ENCODE measurements around the gene TMEM30A.

Gene TMEM30A

GRCh38 chr6:75211920-75212590 lies 72.5 kb downstream of the TMEM30A start:
- no peak for DNase-seq

GRCh38 chr6:75210885-75211739 lies 73.5 kb downstream of the TMEM30A start:
- no peak for DNase-seq

GRCh38 chr6:75209184-75209723 lies 75.3 kb downstream of the TMEM30A start:
- DNase-seq, result no peak

GRCh38 chr6:75208298-75209183 lies 76.1 kb downstream of the TMEM30A start:
- DNase-seq, result peak; percentile 42

DNA sequence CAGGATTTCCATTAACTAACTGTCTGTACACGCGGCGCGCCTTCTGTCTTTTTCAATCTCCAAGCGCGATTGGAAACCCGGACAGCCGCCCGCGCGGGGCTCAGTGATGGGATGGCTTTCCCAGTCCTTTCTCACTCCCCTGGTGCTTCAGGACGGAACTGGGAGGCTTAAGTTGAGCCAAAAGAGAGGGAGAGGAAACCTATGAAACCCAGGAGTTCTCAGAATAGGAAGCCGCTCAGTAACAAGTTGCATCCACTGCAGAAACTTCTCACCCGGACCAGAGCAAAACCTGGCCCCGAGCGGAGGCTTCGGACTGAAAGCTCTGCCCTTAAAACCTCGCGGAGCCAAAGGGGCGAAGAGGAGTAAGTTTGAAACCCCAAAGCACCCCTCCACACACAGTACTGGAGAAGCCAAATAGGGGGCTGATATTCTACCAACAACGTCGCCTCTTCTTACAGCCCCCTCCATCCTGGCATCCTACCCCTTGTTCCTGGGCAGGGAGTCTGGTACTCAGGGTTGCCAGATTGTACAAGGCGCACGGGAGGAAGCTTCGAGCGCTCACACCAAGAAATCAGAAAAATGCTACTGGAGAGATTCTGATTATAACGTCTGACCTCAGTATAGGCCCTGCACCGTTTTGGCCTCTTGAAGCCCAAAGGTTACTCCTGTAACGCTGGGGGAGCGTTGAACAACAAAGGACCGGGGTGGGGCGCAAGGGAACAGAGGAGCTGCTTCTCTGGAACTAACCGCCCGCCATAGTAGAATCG lies 77.8 kb downstream of the TMEM30A start:
- no peak for DNase-seq

DNA sequence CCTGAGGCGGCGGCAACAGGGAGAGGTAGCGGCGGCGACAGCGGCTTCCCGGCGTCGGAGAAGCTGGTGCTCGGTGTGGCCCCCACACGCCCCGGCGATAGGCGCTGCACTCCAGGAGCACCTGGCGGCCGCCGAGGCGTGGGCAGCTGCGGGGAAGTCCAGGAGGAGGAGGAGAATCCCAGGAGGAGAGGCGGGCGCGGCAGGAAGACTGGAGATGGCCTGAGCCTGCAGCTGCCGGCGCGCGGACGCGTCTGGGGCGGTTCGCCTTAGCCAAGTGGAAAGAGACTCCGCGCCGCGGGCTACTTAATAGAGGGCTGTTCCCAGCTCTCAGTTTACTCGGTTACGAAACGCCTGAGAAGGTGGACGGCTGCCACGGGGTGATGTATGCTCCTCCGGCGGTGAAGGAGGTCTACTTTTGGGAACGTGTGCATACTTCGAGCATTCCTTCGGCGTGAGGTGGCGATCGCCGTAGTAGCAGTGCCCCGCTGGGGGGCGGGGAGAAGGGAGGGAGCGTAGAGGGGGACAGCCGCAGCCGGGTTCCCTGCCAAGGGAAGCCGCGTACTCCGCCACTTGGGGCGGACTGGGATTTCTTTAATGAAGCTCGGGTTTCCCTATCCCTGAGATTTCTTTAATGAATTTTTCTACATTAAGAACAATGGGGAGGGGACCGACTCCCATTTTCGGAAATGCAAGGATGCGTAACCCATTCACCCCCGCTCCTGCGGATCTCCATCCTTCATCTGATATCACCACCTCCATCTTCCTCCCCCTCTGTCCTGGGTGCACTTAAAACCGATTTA lies 78.6 kb downstream of the TMEM30A start, which contains the start of gene COL12A1:
TSS of gene COL12A1 (minus strand) at position 278 of the 800 bp plus-strand sequence. CDS start 3,261 bp downstream, outside the sequence.
- DNase-seq, result no peak

GRCh38 chr6:75204959-75205775 lies 79.4 kb downstream of the TMEM30A start:
- DNase-seq, result no peak

DNA sequence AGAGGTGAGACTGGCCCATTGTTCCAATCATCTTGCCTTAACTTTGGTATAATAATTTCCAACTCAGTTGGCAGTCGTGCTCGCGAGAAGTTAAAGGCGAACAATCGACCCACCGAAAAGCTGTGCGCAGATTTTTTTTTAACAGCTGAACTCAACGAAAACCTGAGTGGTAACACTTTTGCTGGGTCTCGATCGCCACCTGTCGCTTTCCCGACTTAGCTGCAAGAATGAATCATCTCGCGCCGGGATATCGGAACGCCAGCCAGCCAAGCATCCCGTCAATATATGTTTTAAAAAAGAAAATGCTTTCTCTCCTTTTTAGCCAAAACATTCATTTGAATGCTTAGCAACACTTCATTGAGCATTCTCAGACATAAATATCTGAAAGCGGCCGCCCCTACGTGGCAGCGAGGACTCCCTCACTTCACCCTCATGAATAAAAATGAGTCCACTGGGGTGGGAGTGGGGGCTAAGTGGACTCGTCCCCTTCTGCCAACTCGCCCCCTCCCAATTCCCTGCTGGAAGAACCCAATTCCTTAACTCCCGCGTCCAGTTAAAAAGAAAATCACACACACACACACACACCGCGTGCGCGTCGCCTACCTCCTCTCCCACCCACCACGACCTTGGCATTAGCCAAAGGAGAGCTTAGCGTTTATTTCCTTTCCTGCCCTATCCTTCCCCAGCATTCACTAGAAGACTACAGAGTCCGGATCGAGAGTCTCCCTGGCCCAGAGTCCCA lies 80.2 kb downstream of the TMEM30A start:
- DNase-seq, result peak; percentile 23

GRCh38 chr6:75203721-75204120 lies 80.9 kb downstream of the TMEM30A start:
- DNase-seq, result no peak
